Endothelial cell of coronary artery (primary cell): ENCODE measurements around the gene TAGAP. TPM values are rescaled to one million over a fixed set of nuclear protein-coding genes. Genes with fewer than 3 reads are reported as not detected.

Source experiments
- total RNA-seq: library from RNA; depleted of rRNA; stranded (reverse); fragments of >200 nt; gene quantifications from 2 replicates; pipeline ENCODE4 v1.2.3, GENCODE V29; 2014

The TAGAP gene
- not detected in 2 replicates for total RNA-seq

GRCh38 chr6:159044899-159045727 lies at the start of gene TAGAP:
Gene TAGAP, minus strand, starts transcription at chr6:159044991. Its CDS starts 845 bp downstream, at chr6:159044146.

GRCh38 chr6:158999666-159000403 lies 45.0 kb downstream of the TAGAP start, which contains the start of gene RSPH3:
Gene RSPH3, minus strand, starts transcription at chr6:159000202. Its CDS starts 652 bp downstream, at chr6:158999550.

Other genes with a start within 250 kb of the TAGAP start
- gene EZR, start 225.6 kb downstream of the TAGAP start, total RNA-seq: 85.1 and 191 TPM in 2 replicates
- 1.5 and 3.2 TPM in 2 replicates for gene RSPH3, start 44.8 kb downstream of the TAGAP start, total RNA-seq
- gene FNDC1, start 124.4 kb upstream of the TAGAP start, total RNA-seq: not detected in 2 replicates